ENCODE measurements around the gene THADA. TPM values are rescaled to one million over a fixed set of nuclear protein-coding genes. Genes with fewer than 3 reads are reported as not detected.

The THADA gene
- total RNA-seq, 1 experiment from 2014 or later: 20.1 TPM

GRCh38 chr2:43370146-43370545, 225.7 kb downstream of the THADA start:
- Histone ChIP-seq H3K14ac (ENCODE audit: insufficient read depth, low read length) (no peak overlapping the region), H2BK5ac (ENCODE audit: insufficient read length, low read length) (no peak overlapping the region), H3K23me2 (ENCODE audit: insufficient read length, low read depth, low read length, poor library complexity, severe bottlenecking) (no peaks in the 10 kb centered on the region), H3K56ac (ENCODE audit: insufficient read length, low read depth, low read length) (no peak overlapping the region), H4K5ac (ENCODE audit: insufficient read length, low read depth, low read length) (no peak overlapping the region), H3K18ac (ENCODE audit: insufficient read length, low read depth, low read length) (no peak overlapping the region), H2BK15ac (ENCODE audit: low read depth, low read length) (no peak overlapping the region), H3K79me2 (ENCODE audit: insufficient read depth, low read length) (no peaks in the 10 kb centered on the region), H3K9ac (ENCODE audit: extremely low read depth, insufficient read length, low read length) (no peak overlapping the region), H3K4me1 (ENCODE audit: insufficient read depth, low read length) (no peaks in the 10 kb centered on the region), H2BK20ac (ENCODE audit: low read depth, low read length, poor library complexity, severe bottlenecking) (no peak overlapping the region), H2BK120ac (ENCODE audit: low read depth, low read length, poor library complexity, severe bottlenecking) (no peak overlapping the region), H2AFZ (ENCODE audit: low read length) (no peak overlapping the region), H4K91ac (ENCODE audit: insufficient read length, low read depth, low read length) (no peak overlapping the region), H3K9me3 (ENCODE audit: control insufficient read depth, low read depth, low read length) (no peaks in the 10 kb centered on the region), H3K27me3 (ENCODE audit: insufficient read depth, low read length) (no peaks in the 10 kb centered on the region), H3K4me2 (ENCODE audit: insufficient read depth, insufficient read length, low read length) (no peak overlapping the region), H3K79me1 (ENCODE audit: insufficient read depth, low read depth, low read length, poor library complexity, severe bottlenecking) (no peaks in the 10 kb centered on the region), H3K23ac (ENCODE audit: insufficient read length, low read depth, low read length) (no peak overlapping the region), H3T11ph (ENCODE audit: low read length) (no peak overlapping the region), H2BK12ac (ENCODE audit: insufficient read length, low read depth, low read length) (no peak overlapping the region), H2AK5ac (ENCODE audit: insufficient read length, low read length) (no peak overlapping the region), H3K4ac (ENCODE audit: low read depth, low read length) (no peak overlapping the region), H3K27ac (ENCODE audit: insufficient read length, low read depth, low read length) (no peak overlapping the region), H4K20me1 (ENCODE audit: control insufficient read depth, insufficient read depth, insufficient read length) (no peaks in the 10 kb centered on the region), H4K8ac (replicated peaks; ENCODE audit: insufficient read length, low read depth, low read length) (no peak overlapping the region)
- Mint-ChIP-seq H3K4me1 (peaks cover 4 to 11% of the 10 kb centered on the region in 2 experiments), H3K4me3 (no peak overlapping the region), H3K27me3 (ENCODE audit: low read depth) (no peaks in the 10 kb centered on the region), H3K9me3 (no peaks in the 10 kb centered on the region), H3K27ac (no peak overlapping the region), H3K36me3 (ENCODE audit: insufficient read depth in 1 of 3, low read depth in 3 of 3) (no peaks in the 10 kb centered on the region)
- no CpG with 5 or more reads among the region's 4 CpGs for WGBS (ENCODE audit: extremely low coverage, insufficient read length, low lambda C conversion rate)
- no peak for TF ChIP-seq CTCF (conservative IDR thresholded peaks at IDR 0.05)
- no peak for DNase-seq

Measured in H9 (cell line).